HEK293T (cell line): Measurements from ENCODE around the gene TMEM259.

Source experiments
- BHLHE40 ChIP-seq: fragments of 450-650 bp; IDR thresholded peaks from 2 replicates; pipeline ENCODE4 v1.6.1; 2016; ENCODE audit warnings: mild to moderate bottlenecking, moderate library complexity, borderline replicate concordance
- ELF4 ChIP-seq: fragments of 450-650 bp; IDR thresholded peaks from 2 replicates; pipeline ENCODE4 v1.6.1; 2017; ENCODE audit warnings: antibody characterized with exemption
- FOXA1 ChIP-seq: fragments of 450-650 bp; IDR thresholded peaks from 2 replicates; pipeline ENCODE4 v1.6.1; 2016; ENCODE audit warnings: mild to moderate bottlenecking
- FOXK2 ChIP-seq: fragments of 450-650 bp; IDR thresholded peaks from 2 replicates; pipeline ENCODE4 v1.6.1; 2016; ENCODE audit warnings: mild to moderate bottlenecking
- FOXM1 ChIP-seq: fragments of 450-650 bp; IDR thresholded peaks from 2 replicates; pipeline ENCODE4 v1.6.1; 2017; ENCODE audit warnings: mild to moderate bottlenecking, borderline replicate concordance
- HDGF ChIP-seq: fragments of 450-650 bp; IDR thresholded peaks from 2 replicates; pipeline ENCODE4 v1.6.1; 2017; ENCODE audit warnings: antibody characterized with exemption, borderline replicate concordance
- NFRKB ChIP-seq: fragments of 450-650 bp; IDR thresholded peaks from 2 replicates; pipeline ENCODE4 v1.6.1; 2016; ENCODE audit warnings: mild to moderate bottlenecking, moderate library complexity
- PKNOX1 ChIP-seq: fragments of 450-650 bp; IDR thresholded peaks from 2 replicates; pipeline ENCODE4 v1.6.1; 2016
- SP1 ChIP-seq: fragments of 450-650 bp; IDR thresholded peaks from 2 replicates; pipeline ENCODE4 v1.6.1; 2017
- SUZ12 ChIP-seq: fragments of 450-650 bp; IDR thresholded peaks from 2 replicates; pipeline ENCODE4 v1.6.1; 2016; ENCODE audit warnings: mild to moderate bottlenecking
- TARDBP ChIP-seq: fragments of 450-650 bp; IDR thresholded peaks from 2 replicates; pipeline ENCODE4 v1.6.1; 2016

DNA sequence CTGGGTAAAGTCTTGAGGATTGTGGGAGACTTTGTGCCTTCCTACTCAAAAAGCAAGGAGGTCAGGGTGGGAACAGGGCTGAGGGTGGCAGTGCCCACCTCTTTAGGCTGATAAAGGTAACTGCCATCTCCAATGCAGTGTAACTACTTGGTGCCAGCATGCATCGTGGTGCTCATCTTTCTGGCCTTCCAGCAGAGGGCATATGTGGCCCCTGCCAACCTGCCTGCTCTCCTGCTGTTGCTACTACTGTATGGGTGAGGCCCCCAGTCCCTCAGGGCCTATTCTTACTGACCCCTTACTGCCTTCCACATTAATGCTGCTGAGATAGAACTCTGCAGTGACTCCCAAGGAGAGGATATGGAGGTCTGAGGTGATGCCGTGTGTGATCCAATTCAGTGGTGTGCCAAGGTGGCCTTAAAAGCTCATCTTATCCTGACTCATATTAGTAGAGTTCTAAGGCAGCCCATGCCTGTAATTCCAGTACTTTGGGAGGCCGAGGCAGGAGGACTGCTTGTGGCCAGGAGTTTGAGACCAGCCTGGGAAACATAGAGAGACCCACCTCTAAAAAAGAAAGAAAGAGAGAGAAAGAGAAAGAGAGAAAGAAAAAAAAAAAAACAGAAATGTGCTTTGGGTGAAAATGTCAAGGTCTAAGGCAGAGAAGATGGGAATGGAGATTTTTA, 36.4 kb upstream of the TMEM259 start:
- TF ChIP-seq NFRKB (no peak), HDGF (no peak), FOXM1 (no peak), FOXA1 (no peak), ELF4 (no peak), FOXK2 (no peak), SP1 (no peak), SUZ12 (no peak), TARDBP (no peak), BHLHE40 (no peak), PKNOX1 (no peak)
